Transverse colon (tissue), 4 donors: Measurements from ENCODE around the gene MAGI1. TPM values are rescaled to one million over a fixed set of nuclear protein-coding genes. Genes with fewer than 3 reads are reported as not detected.

ENCODE experiments used
- DNase-seq: peaks from one replicate; pipeline ENCODE4 v3.0.0-alpha.2; 2019
- H3K27ac ChIP-seq, 4 donors: fragments of 200-600 bp; sonication (generic); 2 replicates each; pipeline ENCODE4 v1.5.1; 2016 to 2018; ENCODE audit warnings: inconsistent platforms in 4 of 4
- H3K27me3 ChIP-seq: fragments of 200-600 bp; sonication (generic); 2 replicates; pipeline ENCODE4 v1.5.1; 2017; ENCODE audit warnings: inconsistent platforms
- H3K36me3 ChIP-seq, 4 donors: fragments of 200-600 bp; sonication (generic); 2 replicates each; pipeline ENCODE4 v1.5.1; 2017 to 2019; ENCODE audit warnings: inconsistent platforms in 4 of 4
- H3K4me1 ChIP-seq, 4 donors: fragments of 200-600 bp; sonication (generic); 2 replicates each; pipeline ENCODE4 v1.5.1; 2017 to 2020; ENCODE audit warnings: inconsistent platforms in 4 of 4
- H3K4me3 ChIP-seq, 4 donors: fragments of 200-600 bp; sonication (generic); 1 replicate in 1 of 4; 2 replicates in 3 of 4; pipeline versions ENCODE4 v1.5.1 to v1.6.1; 2017 to 2019; ENCODE audit warnings: inconsistent platforms in 4 of 4
- H3K9me3 ChIP-seq, 2 donors: fragments of 200-600 bp; sonication (generic); 2 replicates each; pipeline ENCODE4 v1.5.1; 2017 to 2019; ENCODE audit warnings: inconsistent platforms in 2 of 2
- CTCF ChIP-seq, 5 experiments: fragments of 200-600 bp in 3 of 5; fragments of 450-650 bp in 2 of 5; sonication (generic) in 3 of 5; IDR thresholded peaks; 1 replicate in 2 of 5; 2 replicates in 3 of 5; pipeline ENCODE4 v1.5.1; 2016 to 2017; ENCODE audit warnings: antibody characterized with exemption in 5 of 5, inconsistent platforms in 3 of 5, mild to moderate bottlenecking in 2 of 5, moderate library complexity in 1 of 5
- EP300 ChIP-seq: sonication (generic); formaldehyde crosslinking; IDR thresholded peaks from one replicate; pipeline ENCODE4 v1.6.1; 2017; ENCODE audit warnings: antibody characterized with exemption, low read depth
- POLR2A ChIP-seq: fragments of 450-650 bp; IDR thresholded peaks from one replicate; pipeline ENCODE4 v1.6.1; 2016; ENCODE audit warnings: antibody characterized with exemption, mild to moderate bottlenecking, moderate library complexity
- POLR2AphosphoS5 ChIP-seq, 3 donors: sonication (generic); formaldehyde crosslinking; IDR thresholded peaks; one replicate each; pipeline ENCODE4 v1.6.1; 2016; ENCODE audit warnings: antibody characterized with exemption in 3 of 3
- WGBS, 2 donors: methylation state at CpG; one replicate each; pipeline ENCODE4 v1.1.5; 2018; ENCODE audit warnings: low coverage in 1 of 2; 5-methylcytosine and 5-hydroxymethylcytosine counted together
- in situ Hi-C, 4 donors: fragments of 200-750 bp; cut with MboI; loops; one replicate each; pipeline versions ENCODE4 v1.15.0 to v1.15.1; 2017; ENCODE audit warnings: low sequenced_read_pairs in 3 of 4, low pct_ligation_motif_present in 1 of 4, low pct_unique_long_range_greater_than_20kb in 1 of 4
- intact Hi-C: fragments of 100-400 bp; cut with DNase I; formaldehyde crosslinking; loops from one replicate; pipeline ENCODE4 v1.15.1; 2023; ENCODE audit warnings: low total_unique reads
- total RNA-seq, 4 donors: library from RNA; depleted of rRNA; stranded (reverse); fragments of >200 nt; gene quantifications; one replicate each; pipeline ENCODE4 v1.1.0, GENCODE V29; 2016

MAGI1 gene
- total RNA-seq, 4 donors from 2014 or later = 50.8 to 190 (median 67.4) TPM

GRCh38 chr3:65619451-65619881, 419.3 kb downstream of the MAGI1 start:
- in situ Hi-C loops = no loop called here
- 46 to 50% methylated on average over 4 to 5 of the region's 5 CpGs for WGBS, 2 donors
- Histone ChIP-seq H3K36me3 (no peaks in the 10 kb centered on the region), H3K4me1 (no peaks in the 10 kb centered on the region), H3K27ac (no peak overlapping the region), H3K27me3 (no peaks in the 10 kb centered on the region), H3K4me3 (no peak overlapping the region), H3K9me3 (no peaks in the 10 kb centered on the region)
- no peak for DNase-seq
- TF ChIP-seq CTCF (IDR thresholded peaks at IDR 0.05) = no peak
- intact Hi-C loops = no loop called here

GRCh38 chr3:65618599-65618998, 420.1 kb downstream of the MAGI1 start:
- H3K4me3 ChIP-seq = no peak overlapping the region
- no peaks in the 10 kb centered on the region for H3K4me1 ChIP-seq
- H3K27ac ChIP-seq = no peak overlapping the region
- whole genome bisulfite sequencing, 2 donors = 44 to 50% methylated on average over 1 of the region's 1 CpG
- in situ Hi-C loops (no loop called here), intact Hi-C loops (no loop called here)
- DNase-seq = no peak
- TF ChIP-seq POLR2A = no peak
- no peak for TF ChIP-seq CTCF (IDR thresholded peaks at IDR 0.05)
- TF ChIP-seq EP300 = no peak
- TF ChIP-seq POLR2AphosphoS5 (IDR thresholded peaks at IDR 0.05) = no peak
- H3K27me3 ChIP-seq = no peaks in the 10 kb centered on the region
- H3K9me3 ChIP-seq = no peaks in the 10 kb centered on the region
- H3K36me3 ChIP-seq = no peaks in the 10 kb centered on the region

- in situ Hi-C loops (no loop called here), intact Hi-C loops (no loop called here)
- no peaks in the 10 kb centered on the region for H3K4me1 ChIP-seq
- no peak overlapping the region for H3K27ac ChIP-seq
- no peaks in the 10 kb centered on the region for H3K36me3 ChIP-seq
- no peak overlapping the region for H3K4me3 ChIP-seq
- no peaks in the 10 kb centered on the region for H3K27me3 ChIP-seq
- no peak for TF ChIP-seq EP300
- no peaks in the 10 kb centered on the region for H3K9me3 ChIP-seq
- no peak for DNase-seq
- 83 to 86% methylated on average over 6 of the region's 6 CpGs for WGBS, 2 donors
Measured at GRCh38 chr3:65617787-65618186, 420.9 kb downstream of the MAGI1 start.

GRCh38 chr3:65617209-65617608, 421.5 kb downstream of the MAGI1 start:
- Histone ChIP-seq H3K4me3 (no peak overlapping the region), H3K36me3 (no peaks in the 10 kb centered on the region), H3K27me3 (no peaks in the 10 kb centered on the region), H3K4me1 (no peaks in the 10 kb centered on the region), H3K9me3 (no peaks in the 10 kb centered on the region), H3K27ac (no peak overlapping the region)
- intact Hi-C loops (no loop called here), in situ Hi-C loops (no loop called here)
- no peak for DNase-seq
- TF ChIP-seq POLR2AphosphoS5 (IDR thresholded peaks at IDR 0.05) = no peak
- no peak for TF ChIP-seq CTCF (IDR thresholded peaks at IDR 0.05)
- TF ChIP-seq POLR2A = no peak
- TF ChIP-seq EP300 = no peak
- WGBS, 2 donors = 77 to 87% methylated on average over 3 to 4 of the region's 4 CpGs

- WGBS, 2 donors = 88 to 100% methylated on average over 1 of the region's 1 CpG
- in situ Hi-C loops = no loop called here
- intact Hi-C loops = no loop called here
- no peak overlapping the region for H3K4me3 ChIP-seq
- TF ChIP-seq POLR2AphosphoS5 (IDR thresholded peaks at IDR 0.05) (no peak), EP300 (no peak), CTCF (IDR thresholded peaks at IDR 0.05) (no peak)
- H3K9me3 ChIP-seq = no peaks in the 10 kb centered on the region
- no peak overlapping the region for H3K27ac ChIP-seq
- H3K27me3 ChIP-seq = no peaks in the 10 kb centered on the region
- no peaks in the 10 kb centered on the region for H3K4me1 ChIP-seq
- no peaks in the 10 kb centered on the region for H3K36me3 ChIP-seq
- no peak for DNase-seq
Measured at GRCh38 chr3:65616563-65616962, 422.2 kb downstream of the MAGI1 start.
